NCI-H82 treated with DMSO at 0.1 percent for 48 hours (cell line): Measurements from ENCODE around the gene SLC9A9.
"Not testable (repeated sequence)": the region's sequence is repeated elsewhere in the genome, so short reads cannot be mapped to it uniquely, and the experiment has no call there.

ENCODE experiments used
- DNase-seq: peaks from one replicate; lab custom pipeline; 2025; ENCODE audit not compliant: unreplicated experiment; lab: John Stamatoyannopoulos, UW

Gene SLC9A9

DNA sequence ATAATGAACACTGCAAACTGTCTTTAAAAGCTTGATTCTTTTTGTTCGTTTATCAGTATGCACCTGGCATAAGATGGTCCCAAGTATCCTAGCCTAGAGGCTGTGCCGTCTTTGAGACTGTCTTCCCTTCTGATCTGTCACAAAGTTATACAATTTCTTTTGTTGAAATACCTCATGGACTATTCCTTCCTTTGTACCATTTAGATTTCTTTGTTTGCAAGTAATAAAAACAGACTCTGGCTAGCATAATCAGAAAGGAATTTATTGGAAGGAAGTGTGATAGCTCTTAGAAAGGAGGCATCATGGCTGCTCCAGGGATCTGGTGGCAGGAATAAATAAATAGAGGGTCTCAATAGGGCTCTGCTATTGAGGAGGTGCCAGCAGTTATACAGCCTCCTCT, 280.4 kb downstream of the SLC9A9 start:
- DNase-seq = no peak

DNA sequence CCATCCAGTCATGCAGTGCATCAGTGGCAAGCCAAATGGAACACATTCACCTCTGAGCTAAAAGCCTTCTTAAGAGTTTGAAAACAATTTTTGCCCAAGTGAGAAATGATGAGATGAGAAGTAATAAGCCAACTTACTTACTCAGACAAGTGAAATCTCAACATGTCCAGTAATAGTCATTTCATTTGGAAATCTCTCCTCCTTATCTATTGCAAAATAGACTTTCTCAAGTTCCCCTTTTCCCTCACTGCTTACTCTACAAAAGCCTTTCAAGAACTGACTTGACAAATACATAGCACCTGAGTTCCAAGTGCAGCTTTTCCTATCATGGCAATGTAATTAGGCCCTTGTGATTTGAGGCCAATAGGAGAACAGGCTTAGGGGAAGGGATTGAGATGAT, 282.3 kb downstream of the SLC9A9 start:
- no peak for DNase-seq

DNA sequence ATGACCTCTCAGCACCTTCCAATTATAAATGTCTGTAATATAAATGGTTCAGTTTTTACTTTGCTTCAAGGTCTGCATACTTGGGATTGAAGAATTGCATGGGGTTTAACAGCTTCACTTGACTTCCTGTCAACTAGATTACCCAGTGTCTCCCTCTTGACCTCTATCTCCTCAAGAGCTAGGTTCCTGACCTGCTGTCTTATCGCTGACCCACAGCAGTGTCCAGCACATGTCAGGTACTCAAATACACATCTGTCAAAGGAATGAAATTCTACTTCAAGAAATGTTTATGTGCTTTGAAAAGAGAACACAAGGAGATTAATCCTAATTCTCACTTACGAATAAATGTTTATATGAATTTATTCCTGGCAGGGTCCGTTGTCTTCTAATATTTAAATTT, 284.5 kb downstream of the SLC9A9 start:
- no peak for DNase-seq

DNA sequence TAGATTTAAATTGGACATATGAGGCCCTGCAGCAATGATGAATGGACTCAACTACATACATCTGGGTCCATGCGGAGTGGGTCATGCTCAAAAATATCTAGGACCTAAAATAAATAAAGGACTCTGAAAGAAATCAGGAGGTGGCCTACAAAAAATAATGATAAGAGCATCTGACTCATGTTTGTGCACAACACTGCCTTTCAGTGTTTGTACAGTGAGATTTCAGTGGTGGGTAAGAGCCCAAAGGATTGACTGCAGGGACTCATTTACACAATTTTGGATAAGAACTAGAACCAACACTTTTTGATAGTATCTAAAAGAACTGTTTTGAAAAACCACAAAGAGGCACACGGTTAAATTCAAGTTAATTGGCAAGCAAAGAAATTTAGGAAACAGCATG, 285.5 kb downstream of the SLC9A9 start:
- DNase-seq = no peak

DNA sequence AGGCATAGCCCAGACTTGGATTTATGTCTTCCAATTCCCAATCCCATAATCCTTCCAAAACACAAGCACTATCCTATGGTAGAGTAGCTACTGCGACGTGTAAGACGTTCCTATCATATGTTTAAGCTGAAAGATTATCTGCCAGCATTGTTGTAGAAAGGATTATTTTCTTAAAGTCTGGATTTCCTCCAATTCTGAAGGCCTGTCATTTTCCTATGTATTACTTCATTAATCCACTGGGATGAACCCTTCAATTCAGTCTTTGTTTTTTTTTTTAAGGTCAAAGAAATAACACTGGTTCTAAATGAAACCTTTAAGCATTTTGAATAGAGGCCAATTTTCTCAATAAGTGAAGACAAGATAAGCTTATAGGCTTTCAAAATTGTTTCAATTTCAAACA, 289.0 kb downstream of the SLC9A9 start:
- no peak for DNase-seq

DNA sequence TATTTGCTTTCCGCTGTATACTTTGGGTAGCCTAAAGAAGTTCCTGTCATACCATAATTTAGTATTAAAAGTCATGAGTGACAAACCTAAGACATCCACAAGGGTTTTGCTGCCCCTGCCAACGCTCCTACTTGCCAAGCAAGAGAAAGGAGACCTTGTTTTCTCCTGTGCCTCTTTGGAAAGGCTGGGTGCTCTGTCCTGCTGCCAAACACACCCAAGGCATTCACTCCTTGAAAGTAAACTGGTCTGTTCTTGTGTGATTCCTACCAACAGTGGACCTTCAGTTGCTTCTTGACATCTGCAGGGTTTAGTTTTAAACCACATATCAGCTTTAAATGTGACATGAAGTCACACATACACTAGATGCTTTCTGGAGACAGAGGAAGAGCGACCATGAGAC, 295.4 kb downstream of the SLC9A9 start:
- no peak for DNase-seq

DNA sequence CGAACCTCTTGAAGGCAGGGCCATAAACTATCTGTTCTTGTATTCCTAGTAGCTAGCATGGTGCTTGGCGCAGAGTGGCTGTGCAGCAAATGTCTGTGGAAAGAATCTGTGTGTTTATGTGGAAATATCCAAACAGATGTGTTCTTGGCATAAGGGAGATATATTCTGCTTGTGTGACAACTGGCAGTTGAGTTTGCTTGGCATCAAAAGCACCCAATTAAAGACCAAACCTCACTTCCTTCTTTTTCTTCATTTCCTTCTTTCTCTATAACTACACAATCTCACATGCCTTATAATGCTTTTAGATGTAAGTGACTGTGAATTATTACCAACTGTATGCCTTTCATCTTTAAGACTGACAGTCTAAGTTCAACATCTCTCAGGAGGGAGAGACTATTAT, 296.5 kb downstream of the SLC9A9 start:
- DNase-seq = no peak

DNA sequence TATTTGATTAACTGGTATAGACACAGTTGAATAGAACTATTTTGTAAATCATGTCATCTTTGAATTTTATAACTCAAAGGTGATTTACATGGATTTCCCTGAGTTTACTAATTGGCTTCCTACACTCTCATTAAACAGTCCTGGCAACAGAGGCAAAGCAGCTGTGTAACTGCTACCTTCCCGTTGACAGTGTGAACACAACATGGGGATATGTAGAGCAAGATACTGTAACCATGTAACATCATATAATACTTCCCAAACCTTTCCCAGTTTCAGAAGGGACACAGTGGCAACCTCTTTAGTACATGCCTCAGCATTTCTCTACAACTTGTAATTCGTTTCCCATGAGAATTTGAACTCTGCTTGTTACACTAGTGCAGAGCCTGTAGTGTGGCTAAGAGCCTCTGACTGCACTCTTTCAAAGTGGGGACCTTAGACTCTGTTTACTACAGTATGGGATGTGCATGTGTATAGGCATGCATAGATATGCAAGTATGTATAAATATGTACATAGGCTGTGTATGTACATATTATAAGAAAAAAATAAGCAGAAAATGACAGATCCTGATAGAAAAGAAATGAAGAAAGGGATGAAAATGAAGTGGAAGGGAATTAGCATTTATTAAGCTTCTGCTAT, 299.3 kb downstream of the SLC9A9 start:
- no peak for DNase-seq

DNA sequence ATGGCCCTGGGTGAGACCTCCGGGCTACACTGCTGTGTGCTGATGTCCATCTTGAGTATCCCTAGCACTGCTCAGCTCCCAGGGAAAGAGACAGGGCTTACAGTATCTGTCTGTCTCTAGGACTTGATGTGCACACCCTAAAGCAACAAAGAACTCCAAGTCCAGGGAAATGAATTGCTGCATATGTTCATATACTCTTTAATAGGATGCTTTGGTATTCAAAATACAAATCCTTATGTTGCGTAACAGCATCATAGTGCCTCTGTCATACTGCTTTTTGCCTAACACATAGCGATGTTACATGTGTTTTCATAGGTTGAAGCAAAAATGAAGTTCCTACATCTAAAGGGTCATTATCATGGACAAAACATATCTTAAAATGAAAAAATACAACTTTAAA, 299.9 kb downstream of the SLC9A9 start:
- no peak for DNase-seq

DNA sequence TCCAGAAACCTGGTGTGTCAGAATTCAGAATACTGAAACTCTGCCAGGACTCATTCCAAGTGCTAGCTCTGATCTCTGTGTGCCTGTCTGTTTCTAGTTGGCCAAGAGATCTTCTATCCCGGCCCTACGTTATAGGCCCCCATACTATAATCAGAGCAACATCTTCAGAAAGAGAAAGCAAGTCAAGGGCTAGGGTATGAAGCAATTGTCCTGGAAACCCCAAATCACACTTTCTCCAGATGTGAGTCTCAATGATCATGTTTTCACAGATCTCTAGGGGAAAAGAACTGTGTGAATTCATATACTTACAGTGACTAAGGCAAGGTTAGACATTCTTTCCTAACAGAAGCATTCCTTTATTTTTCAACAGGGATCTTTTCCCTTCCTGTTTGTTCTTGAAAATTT, 309.7 kb downstream of the SLC9A9 start:
- DNase-seq = no peak

DNA sequence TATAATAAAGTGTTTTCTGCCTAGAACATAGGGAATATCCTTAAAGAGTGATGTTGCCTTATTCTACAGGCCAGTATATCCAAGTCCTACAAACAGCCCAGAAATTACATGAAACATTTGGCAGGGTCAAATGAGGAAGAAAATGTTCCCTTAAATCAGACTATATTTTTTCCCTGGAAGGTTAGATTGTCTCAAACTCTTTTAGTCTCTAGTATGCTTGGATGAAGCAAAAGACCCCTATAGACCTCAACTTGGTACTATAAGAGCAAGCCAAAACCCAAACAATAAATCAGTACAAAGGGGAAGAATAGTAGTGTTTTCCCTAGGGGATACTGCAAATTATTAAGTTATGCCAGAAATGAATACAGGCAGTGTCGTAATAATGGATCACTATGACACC, 310.2 kb downstream of the SLC9A9 start:
- DNase-seq = no peak

DNA sequence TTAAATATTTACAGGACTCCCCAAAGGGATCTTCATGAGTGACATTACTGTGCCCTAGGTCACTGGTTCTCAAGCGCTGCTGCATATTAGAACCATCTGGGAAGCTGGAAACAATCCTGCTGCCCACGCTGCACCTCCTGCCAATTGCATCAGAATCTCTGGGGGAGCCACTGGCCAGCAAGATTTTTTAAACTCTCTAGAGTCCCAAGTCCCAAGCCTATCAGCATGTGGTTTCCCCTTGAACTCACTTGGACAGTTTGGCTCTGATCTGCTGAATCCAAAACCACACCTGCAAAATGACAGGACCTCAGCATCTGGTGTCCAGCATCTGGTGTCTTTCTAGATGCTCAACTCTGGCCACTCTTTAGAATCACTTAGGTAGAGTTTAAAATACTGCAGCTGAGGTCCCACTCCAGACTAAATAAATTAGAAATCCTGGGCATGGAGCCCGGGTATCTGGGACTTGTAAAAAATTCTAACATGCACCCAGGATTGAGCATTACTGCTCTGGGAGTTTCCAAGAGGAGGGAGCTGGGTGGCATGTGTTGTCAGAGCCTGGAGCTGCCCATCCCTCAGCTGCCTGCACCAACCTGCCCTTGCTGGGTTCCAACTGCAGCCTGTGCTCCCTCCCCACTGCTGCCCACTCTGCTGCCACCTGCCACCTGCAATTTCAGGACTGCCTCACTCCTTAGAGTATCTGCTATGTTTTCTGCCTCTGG, 311.3 kb downstream of the SLC9A9 start:
- DNase-seq = no peak

DNA sequence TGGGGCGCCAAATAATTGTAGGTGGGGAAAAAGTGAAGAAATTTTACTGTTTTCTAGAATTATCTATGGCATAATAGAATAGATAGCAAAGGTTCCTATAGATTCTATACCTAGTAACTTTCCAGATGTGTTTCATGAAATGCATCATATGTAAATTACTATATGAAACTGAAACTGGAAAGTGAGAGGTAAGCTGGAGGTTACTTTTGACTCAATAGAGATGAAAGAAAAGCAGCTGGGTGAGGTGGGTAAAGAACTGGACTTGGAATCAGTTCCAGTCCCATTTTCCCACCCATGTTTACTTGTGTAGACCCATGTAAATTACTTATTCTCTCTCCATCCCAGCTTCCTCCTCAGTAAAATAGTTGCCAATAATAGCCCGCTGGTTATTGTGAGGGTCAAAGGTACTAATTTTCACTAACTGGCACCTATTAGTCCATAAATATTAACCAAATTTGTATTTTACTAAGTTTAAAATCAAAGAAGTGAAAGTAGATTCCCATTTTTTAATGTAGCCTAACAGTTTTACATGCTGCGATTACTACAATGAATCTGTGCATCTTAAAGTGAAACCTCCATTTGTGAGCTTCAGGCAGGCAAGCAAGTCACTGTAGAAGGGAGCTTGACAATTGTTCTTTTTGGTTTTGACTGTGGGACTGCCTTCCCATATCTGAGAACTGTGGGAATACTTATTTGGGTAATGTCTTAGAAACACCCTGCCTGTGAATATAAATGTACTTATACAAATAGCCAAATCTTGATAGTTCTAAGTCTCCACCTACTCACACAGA, 312.1 kb downstream of the SLC9A9 start:
- DNase-seq = no peak

DNA sequence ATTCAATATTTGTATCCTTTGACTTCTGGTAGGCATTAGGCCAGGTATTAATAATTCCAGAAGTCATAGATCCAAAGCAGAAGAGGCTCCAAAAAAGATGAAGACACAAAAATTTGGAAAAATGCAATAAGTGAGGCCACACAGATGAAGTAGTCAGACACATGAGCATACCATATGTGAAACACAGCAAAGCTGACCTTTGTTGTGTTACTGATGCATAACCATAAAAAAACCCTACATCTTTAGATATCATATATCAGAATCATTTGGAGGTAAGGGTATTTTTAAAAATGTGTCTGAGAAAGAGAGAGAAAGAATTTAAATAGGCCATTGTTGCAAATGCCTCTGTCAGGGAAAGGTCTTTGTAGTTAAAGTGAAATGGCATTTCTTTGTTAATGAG, 314.9 kb downstream of the SLC9A9 start:
- DNase-seq = no peak

DNA sequence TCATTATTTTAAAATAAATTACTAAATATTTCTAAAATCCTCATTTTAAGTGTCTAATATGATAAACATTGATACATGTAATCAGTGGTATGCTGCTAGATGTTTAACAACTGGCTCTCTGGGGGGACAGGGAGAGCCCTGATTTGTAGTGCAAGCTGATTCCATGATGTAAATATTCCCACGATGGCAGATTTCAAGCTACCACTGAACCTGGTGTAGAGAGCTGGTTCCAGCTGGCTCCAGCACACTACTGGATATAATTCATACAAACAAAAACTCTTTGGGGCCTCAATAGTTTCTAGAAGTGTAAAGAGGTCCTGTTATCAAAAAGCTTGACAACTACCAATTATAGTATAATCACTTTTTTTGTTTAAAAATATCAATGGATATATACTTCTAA, 316.2 kb downstream of the SLC9A9 start:
- DNase-seq = no peak

DNA sequence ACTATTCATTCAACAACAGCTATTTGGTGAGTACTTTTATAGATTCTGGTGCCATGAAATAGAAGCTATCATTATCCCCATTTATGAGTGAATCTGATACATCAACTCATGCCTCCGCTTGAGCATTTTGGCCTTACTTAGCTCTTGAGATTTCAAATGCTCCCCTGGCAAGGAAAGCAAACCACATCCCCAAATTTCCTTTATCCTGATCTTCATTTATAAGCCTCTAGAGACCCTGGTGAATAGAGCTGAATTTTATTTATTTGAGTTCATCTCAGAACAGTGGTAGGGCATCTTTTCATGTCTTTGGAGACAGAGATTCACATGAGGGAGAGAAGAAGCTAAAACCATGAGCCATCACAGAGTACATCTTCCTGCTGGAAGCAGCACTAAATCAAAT, 317.2 kb downstream of the SLC9A9 start:
- DNase-seq = no peak

DNA sequence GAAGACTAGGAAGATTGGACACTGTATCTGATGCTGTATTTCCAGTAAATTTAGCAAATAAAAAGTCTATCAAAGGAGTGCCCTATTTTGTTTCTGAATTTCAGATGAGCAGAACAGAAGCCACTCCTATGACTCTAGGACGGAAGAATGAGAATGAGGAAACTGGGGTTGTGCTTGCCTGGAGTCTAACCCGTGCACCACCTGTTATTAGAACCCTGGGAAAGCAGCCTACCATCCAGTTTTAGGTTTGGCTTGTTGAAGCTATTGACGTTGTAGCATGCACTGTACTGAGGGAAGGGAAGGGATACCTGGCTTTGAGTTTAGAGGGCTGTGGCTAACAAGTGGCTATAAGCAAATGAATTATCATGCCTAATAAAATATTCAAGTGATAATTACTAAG, 318.5 kb downstream of the SLC9A9 start:
- DNase-seq = no peak

DNA sequence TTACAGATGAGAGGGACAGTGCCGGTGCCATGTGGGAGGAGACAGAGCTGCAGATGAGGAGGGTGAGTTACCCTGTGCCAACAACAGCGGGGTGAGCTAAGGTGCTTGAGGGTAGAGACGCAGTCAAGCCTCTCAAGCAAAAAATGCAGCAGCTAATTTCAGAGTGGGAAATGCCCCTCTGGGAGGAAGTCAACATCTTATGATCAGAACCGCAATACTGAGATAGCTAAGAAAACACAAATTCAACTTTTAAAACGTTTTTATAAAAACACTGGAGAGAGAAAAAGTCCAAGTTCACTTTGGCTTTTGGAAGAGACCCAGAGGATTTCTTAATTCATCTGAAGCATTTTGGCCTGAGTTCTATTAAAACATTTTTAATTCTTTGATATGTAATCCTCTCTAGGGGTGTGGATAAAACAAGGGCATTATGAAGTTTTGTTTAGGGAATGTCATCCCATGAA, 319.2 kb downstream of the SLC9A9 start:
- DNase-seq = no peak

DNA sequence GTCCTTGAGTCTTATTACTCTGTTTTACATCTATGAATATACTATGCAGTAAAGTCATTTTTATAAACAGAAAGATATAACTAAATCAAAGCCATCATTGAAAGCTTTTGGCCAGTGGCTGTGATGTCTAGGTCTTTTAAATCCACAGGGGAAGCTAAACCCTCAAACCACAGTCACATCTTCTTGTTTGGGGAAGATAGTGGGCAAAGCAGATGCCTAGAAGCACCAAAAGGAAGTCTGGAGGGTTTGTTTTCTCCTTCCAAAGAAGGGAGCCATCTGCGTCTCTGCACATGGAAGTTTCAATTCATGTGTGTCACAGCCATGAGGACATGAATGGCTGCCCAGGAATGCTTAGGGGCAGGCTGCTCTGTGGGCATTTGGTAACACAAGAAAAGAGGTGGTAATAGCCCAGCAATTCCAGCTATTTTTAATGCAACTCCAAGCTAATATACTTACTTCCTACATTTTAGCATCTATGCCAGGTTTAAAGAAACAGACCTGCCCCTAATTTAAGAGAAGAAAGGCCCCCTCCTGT, 322.2 kb downstream of the SLC9A9 start:
- DNase-seq = no peak

DNA sequence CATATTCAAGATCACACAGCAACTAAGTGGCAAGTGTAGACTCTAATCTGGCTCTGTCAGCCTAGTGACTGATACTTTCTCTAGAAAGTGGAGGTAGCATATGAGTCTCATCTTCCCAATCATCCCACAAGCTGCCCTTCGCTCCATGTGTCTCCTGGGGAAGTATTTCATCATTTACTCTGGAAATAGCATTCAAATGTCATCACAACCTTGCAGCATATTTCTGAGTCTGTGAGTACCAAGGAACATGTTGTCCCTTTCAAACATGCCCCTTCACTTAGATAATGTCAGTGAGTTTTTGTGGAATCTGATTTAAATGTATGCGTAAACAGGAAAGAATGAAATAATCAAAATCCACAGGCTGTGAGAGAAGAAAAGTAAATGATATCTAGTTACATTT, 322.9 kb downstream of the SLC9A9 start:
- DNase-seq = no peak

DNA sequence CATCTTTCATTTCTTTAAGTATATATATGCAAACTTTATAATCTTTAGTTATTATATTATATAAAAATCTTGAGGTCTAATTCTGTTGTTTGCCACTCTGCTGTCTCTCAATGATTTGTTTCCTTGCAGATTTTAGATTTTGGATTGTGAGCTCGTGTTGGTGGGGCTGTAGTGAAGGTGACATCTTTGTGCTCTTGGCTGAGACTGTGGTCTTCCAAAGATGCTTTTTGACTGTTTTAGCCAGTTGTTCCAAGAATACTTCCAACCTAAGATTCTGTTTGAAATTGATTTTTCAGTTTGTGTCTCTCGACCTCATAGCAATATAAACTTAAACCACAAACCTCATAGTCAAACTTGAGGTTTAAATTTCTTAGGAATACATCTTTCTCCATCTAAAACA, 326.5 kb downstream of the SLC9A9 start:
- no peak for DNase-seq

DNA sequence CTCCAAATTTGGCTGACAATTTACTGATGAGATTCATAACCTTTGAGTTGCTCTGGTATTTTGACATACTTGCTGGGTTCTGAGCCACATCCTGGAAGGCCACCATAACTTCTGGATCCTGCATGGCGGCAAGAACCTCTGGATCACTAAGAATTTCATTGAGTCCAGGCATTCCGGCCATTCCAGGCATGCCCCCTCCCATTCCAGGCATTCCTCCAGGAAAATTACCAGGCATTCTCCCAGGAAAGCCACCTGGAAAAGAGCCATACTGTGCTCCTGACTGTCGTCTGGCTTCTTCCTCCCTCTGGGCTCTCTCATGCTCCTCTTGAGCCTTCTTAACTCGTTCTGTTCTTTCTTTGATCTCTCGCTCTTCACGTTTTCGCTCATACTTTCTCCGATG, 331.1 kb downstream of the SLC9A9 start:
- DNase-seq = not testable (repeated sequence)
